Breast epithelium (tissue), 3 donors: ENCODE data around the gene USPL1.

Source experiments
- POLR2AphosphoS5 ChIP-seq, 3 donors: sonication (generic); formaldehyde crosslinking; IDR thresholded peaks; one replicate each; pipeline ENCODE4 v1.6.1; 2017; ENCODE audit warnings: antibody characterized with exemption in 3 of 3
- TF ChIP-seq, protein P1 (sequence below), 3 donors: fragments of 450-650 bp; IDR thresholded peaks; one replicate each; pipeline ENCODE4 v1.5.1; 2016 to 2017; ENCODE audit warnings: antibody characterized with exemption in 3 of 3, mild to moderate bottlenecking in 3 of 3, moderate library complexity in 3 of 3

DNA sequence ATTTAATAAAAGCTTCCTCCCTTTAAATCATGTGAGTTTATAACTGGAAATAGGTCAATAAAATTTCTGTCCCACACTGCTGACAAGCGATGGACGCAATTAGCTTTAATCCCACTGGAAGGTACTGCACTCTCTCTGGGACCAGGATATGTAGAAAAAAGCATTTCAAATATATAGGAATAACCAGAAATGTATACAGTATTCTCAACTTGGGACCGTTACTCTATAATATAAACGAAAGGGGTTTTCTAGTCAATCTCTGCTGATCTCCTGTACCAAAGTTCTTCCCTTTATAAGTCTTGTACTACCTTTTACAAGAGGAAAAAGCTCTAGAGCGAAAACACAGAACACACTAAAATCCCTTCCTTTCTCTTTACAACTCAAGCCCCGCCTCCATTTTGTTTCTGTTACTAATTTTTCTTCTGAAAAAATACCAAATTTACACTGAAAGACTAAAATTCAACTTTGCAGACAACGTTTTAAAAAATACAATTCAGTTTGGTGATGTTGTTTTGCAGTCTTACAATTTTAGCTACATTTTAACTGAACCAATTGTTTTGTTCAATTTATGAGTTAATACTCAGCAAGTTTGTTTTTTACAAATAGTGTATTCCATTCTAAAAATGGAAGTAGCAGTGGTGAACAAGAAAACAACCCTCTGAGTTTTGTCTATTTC, 1.7 kb upstream of the USPL1 start:
- TF ChIP-seq, protein P1, sequence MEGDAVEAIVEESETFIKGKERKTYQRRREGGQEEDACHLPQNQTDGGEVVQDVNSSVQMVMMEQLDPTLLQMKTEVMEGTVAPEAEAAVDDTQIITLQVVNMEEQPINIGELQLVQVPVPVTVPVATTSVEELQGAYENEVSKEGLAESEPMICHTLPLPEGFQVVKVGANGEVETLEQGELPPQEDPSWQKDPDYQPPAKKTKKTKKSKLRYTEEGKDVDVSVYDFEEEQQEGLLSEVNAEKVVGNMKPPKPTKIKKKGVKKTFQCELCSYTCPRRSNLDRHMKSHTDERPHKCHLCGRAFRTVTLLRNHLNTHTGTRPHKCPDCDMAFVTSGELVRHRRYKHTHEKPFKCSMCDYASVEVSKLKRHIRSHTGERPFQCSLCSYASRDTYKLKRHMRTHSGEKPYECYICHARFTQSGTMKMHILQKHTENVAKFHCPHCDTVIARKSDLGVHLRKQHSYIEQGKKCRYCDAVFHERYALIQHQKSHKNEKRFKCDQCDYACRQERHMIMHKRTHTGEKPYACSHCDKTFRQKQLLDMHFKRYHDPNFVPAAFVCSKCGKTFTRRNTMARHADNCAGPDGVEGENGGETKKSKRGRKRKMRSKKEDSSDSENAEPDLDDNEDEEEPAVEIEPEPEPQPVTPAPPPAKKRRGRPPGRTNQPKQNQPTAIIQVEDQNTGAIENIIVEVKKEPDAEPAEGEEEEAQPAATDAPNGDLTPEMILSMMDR (IDR thresholded peaks at IDR 0.05): no peak
- TF ChIP-seq POLR2AphosphoS5 (IDR thresholded peaks at IDR 0.05): no peak
